HEK293 (cell line): ENCODE results near the gene CATSPER2.
"Not testable (repeated sequence)": the region's sequence is repeated elsewhere in the genome, so short reads cannot be mapped to it uniquely, and the experiment has no call there.

Experiments
- PRDM10 ChIP-seq: fragments of 450-650 bp; formaldehyde crosslinking; IDR thresholded peaks from 2 replicates; pipeline ENCODE4 v1.5.1; 2016; ENCODE audit warnings: missing biosample characterization, missing genetic modification characterization
- SETDB1 ChIP-seq: IDR thresholded peaks from one replicate; pipeline ENCODE4 v1.6.1; 2017; ENCODE audit warnings: mild to moderate bottlenecking, low read length, moderate library complexity, mixed read lengths; ENCODE audit not compliant: insufficient read length
- ZBTB20 ChIP-seq: fragments of 450-650 bp; formaldehyde crosslinking; IDR thresholded peaks from 2 replicates; pipeline ENCODE4 v1.5.1; 2016; ENCODE audit warnings: missing biosample characterization, missing genetic modification characterization
- ZNF335 ChIP-seq: fragments of 450-650 bp; formaldehyde crosslinking; conservative IDR thresholded peaks from 2 replicates; pipeline ENCODE4 v1.5.1; 2016; ENCODE audit warnings: missing biosample characterization, missing genetic modification characterization
- ZNF529 ChIP-seq: fragments of 450-650 bp; formaldehyde crosslinking; IDR thresholded peaks from 2 replicates; pipeline ENCODE4 v1.5.1; 2017; ENCODE audit warnings: missing genetic modification characterization, missing biosample characterization; ENCODE audit not compliant: insufficient replicate concordance

DNA sequence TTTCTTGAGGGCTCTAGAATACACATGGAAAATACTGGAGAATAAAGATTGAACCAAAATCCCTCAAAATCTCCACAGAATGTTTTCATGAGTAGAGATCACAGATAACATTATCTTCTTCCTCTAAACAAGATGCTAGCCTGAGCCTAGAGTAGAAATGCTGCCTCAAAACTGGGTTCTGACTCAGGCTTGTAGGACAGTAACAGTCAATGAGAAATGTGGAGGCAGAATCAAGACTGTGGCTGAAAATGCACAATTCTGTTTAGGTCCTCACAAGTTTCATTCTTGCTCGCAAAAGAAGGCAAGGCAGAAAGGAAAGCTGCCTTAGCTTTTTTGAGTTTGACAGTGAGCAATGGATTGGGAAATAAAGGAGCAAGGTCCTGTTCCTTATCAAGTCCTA is 25.5 kb upstream of the CATSPER2 start:
- TF ChIP-seq ZNF529 (tag by site-specific recombination); ZBTB20 (tag by site-specific recombination); ZNF335 (tag by site-specific recombination); SETDB1; PRDM10 (tag by site-specific recombination): not testable (repeated sequence)
